HFFc6 (cell line): ENCODE results near the gene LST1. TPM values are rescaled to one million over a fixed set of nuclear protein-coding genes. Genes with fewer than 3 reads are reported as not detected.

Experiments used
- DNase-seq: peaks from one replicate; pipeline ENCODE4 v3.0.0-alpha.2; 2018
- H3K27ac Mint-ChIP-seq: 2 replicates; pipeline ENCODE4 v1.8.0; 2020; ENCODE audit warnings: mild to moderate bottlenecking, mixed read lengths
- H3K27me3 Mint-ChIP-seq: 2 replicates; pipeline ENCODE4 v1.8.0; 2021; ENCODE audit warnings: mild to moderate bottlenecking, moderate library complexity, mixed read lengths; ENCODE audit not compliant: insufficient read depth
- H3K36me3 Mint-ChIP-seq: 2 replicates; pipeline ENCODE4 v1.8.0; 2021; ENCODE audit warnings: low read depth, mixed read lengths
- H3K4me1 Mint-ChIP-seq: 2 replicates; pipeline ENCODE4 v1.8.0; 2020; ENCODE audit warnings: low read depth, mixed read lengths
- H3K4me3 Mint-ChIP-seq: 2 replicates; pipeline ENCODE4 v1.8.0; 2020; ENCODE audit warnings: mild to moderate bottlenecking, moderate library complexity, mixed read lengths
- H3K9me3 Mint-ChIP-seq: 2 replicates; pipeline ENCODE4 v1.8.0; 2020; ENCODE audit warnings: mild to moderate bottlenecking, mixed read lengths
- CTCF ChIP-seq: fragments of 200-600 bp; sonication (generic); IDR thresholded peaks from 2 replicates; pipeline ENCODE4 v1.5.0; 2021; ENCODE audit warnings: antibody characterized with exemption, mild to moderate bottlenecking
- total RNA-seq, 6 experiments: library from RNA; stranded (reverse); fragmentation: NEBNext Ultra II Directional; extraction: Animal tissue kit (Norgen Biotek cat#: 25700); gene quantifications; 2 replicates in 1 of 6; 3 replicates in 5 of 6; pipeline ENCODE4 v1.2.3, GENCODE V29; 2021

The LST1 gene
- total RNA-seq, 6 experiments from 2014 or later, result not detected

DNA sequence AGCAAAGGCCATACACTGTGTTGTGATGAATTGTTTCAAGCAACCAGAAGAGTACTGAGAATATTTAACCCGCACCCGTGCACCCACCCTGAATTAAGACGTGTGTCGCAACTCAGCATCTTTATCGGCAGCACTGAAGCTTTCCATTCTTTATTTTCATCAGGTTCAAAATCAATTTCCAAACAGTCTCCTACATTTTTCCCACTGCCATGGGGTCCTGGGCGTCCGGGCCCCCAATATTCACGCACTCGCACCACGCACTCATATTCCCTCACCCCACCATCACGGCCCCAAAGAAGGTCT lies 5.7 kb upstream of the LST1 start:
- H3K27ac Mint-ChIP-seq, result peak overlapping the region; percentile 19; the same call in 1 of the 2 replicates
- H3K4me3 Mint-ChIP-seq, result peak overlapping the region; percentile 98
- TF ChIP-seq CTCF, result no peak
- H3K36me3 Mint-ChIP-seq, result no peaks in the 10 kb centered on the region
- H3K9me3 Mint-ChIP-seq, result no peaks in the 10 kb centered on the region
- no peak for DNase-seq
- H3K27me3 Mint-ChIP-seq, result peaks cover 3% of the 10 kb centered on the region; the same call in 1 of the 2 replicates
- H3K4me1 Mint-ChIP-seq, result peaks cover 22% of the 10 kb centered on the region

- no peaks in the 10 kb centered on the region for H3K36me3 Mint-ChIP-seq
Measured at GRCh38 chr6:31580807-31581433, 5.2 kb upstream of the LST1 start.

DNA sequence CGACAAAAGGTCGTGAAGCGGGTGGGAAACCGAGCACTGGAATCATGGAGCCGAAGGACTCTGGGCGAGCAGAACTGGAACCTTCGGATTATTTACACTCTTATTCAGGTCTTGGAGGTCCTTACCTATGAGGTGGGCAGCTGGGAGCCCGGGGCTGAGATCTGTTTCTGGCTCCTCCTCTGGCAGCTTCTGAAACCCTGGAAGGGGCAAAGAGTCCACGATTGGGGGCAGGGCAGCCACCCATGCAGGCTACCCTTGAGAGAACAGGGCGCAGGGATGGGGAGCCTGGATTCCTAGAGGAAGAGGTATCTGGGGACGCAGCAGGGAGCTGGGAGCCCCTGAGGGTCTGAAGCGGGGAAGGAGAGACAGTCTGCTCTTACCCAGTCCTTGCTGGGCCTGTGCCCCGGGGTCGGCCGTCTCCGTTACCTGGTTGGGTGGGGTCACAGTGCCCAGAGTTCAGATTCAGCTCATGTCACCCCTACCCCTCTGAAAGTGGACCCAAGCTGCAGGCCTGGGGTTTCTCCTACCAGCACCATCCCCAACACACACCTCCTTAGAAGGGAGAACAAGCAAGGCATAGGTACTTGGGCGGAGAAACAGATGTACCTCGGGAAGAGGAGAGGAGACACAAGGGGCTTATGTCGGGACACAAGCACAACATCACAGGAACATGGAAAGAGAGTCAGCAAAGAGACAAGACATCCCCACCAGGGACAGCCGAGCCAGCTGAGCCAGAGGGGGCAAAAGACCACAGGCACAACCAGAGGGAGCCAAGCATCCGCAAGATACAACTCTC lies 4.4 kb upstream of the LST1 start:
- DNase-seq, result no peak

More at GRCh38 chr6:31580807-31581433, 5.2 kb upstream of the LST1 start:
- H3K4me3 Mint-ChIP-seq, result peak overlapping the region; percentile 98
- DNase-seq, result peak; percentile 60
- peak; percentile 99 for TF ChIP-seq CTCF
- peak overlapping the region; percentile 80 for H3K27ac Mint-ChIP-seq
- peaks cover 22% of the 10 kb centered on the region for H3K4me1 Mint-ChIP-seq
- H3K9me3 Mint-ChIP-seq, result no peaks in the 10 kb centered on the region
- peaks cover 3% of the 10 kb centered on the region; the same call in 1 of the 2 replicates for H3K27me3 Mint-ChIP-seq

GRCh38 chr6:31582230-31582643 lies 3.8 kb upstream of the LST1 start, which contains the start of gene LTB:
Gene LTB (minus strand): TSS chr6:31582424. CDS start chr6:31582417, 7 bp downstream.
- TF ChIP-seq CTCF, result no peak
- Mint-ChIP-seq H3K36me3 (no peaks in the 10 kb centered on the region), H3K4me3 (peak within 1 kb of the TSS; percentile 98), H3K4me1 (peaks cover 18% of the 10 kb centered on the region), H3K27ac (peak within 1 kb of the TSS; percentile 80), H3K9me3 (no peaks in the 10 kb centered on the region), H3K27me3 (no peaks in the 10 kb centered on the region; the same call in 1 of the 2 replicates)
- DNase-seq, result no peak

More for the DNA sequence above, 4.4 kb upstream of the LST1 start:
- peak overlapping the region; percentile 80 for H3K27ac Mint-ChIP-seq
- peak overlapping the region; percentile 98 for H3K4me3 Mint-ChIP-seq
- H3K36me3 Mint-ChIP-seq, result no peaks in the 10 kb centered on the region
- no peak for TF ChIP-seq CTCF
- H3K4me1 Mint-ChIP-seq, result peaks cover 18% of the 10 kb centered on the region
- H3K27me3 Mint-ChIP-seq, result no peaks in the 10 kb centered on the region; the same call in 1 of the 2 replicates
- H3K9me3 Mint-ChIP-seq, result no peaks in the 10 kb centered on the region

DNA sequence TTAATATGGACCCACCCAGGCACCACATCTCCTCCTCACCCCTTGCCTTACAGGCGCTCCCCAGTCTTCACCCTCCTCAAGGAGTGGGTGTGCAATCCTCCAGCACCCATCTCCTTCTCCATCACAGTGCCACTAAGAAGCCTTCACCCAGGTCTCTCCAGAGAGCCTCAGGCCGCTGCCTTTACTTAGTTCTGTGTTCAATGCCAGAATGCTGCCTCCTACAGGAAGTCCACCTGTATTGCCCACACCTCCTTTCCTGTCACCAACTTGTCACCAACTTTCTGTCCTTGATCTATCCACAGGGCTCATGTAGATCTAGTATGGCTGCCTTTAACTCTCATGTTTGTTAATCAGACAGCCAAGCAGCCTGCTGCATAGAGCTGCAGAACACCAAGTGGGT lies 586 bp upstream of the LST1 start:
- Mint-ChIP-seq H3K9me3 (no peaks in the 10 kb centered on the region), H3K27ac (no peak overlapping the region), H3K4me3 (no peak overlapping the region), H3K27me3 (no peaks in the 10 kb centered on the region), H3K36me3 (no peaks in the 10 kb centered on the region), H3K4me1 (peaks cover 25% of the 10 kb centered on the region)
- DNase-seq, result peak; percentile 25
- TF ChIP-seq CTCF, result peak; percentile 75
